Fibroblast of pulmonary artery (primary cell): ENCODE data around the gene PRSS27.

Source experiments
- DNase-seq: peaks from one replicate; pipeline ENCODE4 v3.0.0-alpha.2; 2010; ENCODE audit warnings: low read depth
- H3K4me3 ChIP-seq: replicated peaks from 2 replicates; pipeline ENCODE4 v1.5.1; 2011; ENCODE audit warnings: low read depth, mild to moderate bottlenecking, control low read depth, low read length, moderate library complexity
- TF ChIP-seq, protein P1 (sequence below): IDR thresholded peaks from 2 replicates; pipeline ENCODE4 v1.5.1; 2011; ENCODE audit warnings: mild to moderate bottlenecking, control low read depth, low read length, inconsistent platforms; ENCODE audit errors: missing control alignments

PRSS27 gene

DNA sequence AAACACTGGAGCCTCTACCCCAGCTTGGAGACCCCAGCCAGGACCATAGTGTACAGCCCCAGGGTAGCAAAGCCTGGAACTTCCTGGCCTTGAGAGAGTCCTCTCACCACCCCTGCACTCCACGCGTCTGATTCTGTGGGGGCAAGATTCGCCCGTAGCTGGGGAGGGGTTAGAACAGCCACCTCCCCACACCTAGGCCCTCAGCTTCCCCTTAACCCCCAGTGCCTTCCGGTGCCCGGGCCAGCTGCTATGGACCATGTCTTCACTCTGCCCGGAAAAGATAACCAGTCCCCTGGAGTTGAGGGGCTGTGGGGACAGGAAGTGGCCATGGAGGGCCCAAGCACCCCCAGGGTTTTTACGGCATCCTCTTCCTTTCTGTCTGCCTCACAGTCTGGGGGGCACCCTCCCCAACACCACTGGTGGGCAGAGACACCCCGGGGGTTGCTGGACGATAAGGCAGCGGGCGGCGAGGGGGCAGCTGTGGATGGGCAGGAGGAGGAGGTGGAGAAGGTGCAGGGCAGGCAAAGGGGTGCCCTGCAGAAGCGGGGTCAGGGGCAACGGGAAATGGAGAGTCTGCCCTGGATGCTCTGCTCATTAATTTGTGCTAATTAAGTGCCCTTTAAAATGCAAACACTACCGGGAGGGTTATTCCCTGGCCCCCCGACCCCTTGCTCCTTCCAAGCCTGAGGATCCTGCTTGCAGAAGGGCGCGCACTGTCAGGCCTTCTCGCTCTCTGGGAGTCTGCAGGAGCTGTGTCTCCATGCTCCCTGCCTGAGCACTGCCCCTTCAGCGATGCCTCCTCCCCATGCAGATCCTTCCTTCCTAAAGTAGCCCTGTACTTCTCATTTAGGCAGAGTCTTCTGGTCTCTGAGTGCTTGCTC is 2.4 kb downstream of the PRSS27 start:
- no peak overlapping the region for H3K4me3 ChIP-seq
- no peak for DNase-seq
- TF ChIP-seq, protein P1, sequence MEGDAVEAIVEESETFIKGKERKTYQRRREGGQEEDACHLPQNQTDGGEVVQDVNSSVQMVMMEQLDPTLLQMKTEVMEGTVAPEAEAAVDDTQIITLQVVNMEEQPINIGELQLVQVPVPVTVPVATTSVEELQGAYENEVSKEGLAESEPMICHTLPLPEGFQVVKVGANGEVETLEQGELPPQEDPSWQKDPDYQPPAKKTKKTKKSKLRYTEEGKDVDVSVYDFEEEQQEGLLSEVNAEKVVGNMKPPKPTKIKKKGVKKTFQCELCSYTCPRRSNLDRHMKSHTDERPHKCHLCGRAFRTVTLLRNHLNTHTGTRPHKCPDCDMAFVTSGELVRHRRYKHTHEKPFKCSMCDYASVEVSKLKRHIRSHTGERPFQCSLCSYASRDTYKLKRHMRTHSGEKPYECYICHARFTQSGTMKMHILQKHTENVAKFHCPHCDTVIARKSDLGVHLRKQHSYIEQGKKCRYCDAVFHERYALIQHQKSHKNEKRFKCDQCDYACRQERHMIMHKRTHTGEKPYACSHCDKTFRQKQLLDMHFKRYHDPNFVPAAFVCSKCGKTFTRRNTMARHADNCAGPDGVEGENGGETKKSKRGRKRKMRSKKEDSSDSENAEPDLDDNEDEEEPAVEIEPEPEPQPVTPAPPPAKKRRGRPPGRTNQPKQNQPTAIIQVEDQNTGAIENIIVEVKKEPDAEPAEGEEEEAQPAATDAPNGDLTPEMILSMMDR = no peak

- TF ChIP-seq, protein P1 = no peak
- no peak for DNase-seq
- no peak overlapping the region for H3K4me3 ChIP-seq
Observed at GRCh38 chr16:2716948-2717347, 3.1 kb downstream of the PRSS27 start.

DNA sequence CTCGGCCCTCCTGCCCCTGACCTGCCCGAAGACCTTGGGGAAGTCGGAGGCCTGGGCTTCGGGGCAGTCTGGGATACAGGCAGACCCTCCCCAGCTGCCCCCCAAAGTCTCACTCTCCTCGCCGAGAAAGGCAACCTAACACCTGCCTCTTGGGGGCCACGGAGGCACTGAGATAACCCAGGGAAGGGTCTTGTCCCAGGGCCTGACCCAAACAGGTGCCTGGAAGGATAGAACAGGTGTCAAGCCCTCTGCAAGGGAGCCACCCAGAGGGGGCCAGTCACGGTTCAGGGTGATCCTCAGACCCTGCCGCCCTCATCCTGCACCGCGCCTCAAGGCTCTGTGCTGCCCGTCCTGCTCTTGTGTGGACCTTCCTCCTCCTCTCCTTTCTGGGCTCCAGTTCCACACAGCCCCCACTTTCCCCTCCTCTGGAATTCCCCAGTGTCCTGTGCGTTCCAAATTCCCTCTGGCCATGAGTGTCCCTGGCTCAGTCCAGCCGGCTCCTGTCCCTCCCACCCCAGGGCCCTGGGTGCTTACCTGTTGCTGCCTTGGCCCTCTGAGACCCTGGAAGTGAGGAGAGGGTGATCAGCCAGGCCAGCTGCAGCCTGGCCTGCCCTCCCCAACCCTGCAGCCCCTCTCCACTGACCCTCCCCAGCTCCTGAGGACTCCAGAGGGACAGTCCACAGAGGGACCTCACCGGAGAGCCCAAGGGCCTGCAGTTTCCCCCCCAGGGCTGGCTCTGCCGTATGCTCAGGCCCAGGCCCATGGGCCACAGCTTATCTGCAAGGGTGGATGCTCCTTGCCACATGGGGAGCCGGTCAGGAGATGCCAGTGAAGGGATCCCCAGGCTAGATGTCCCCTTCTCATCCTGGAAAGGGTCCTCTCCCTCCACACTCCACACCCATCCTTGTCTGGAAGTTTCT is 3.8 kb downstream of the PRSS27 start:
- no peak overlapping the region for H3K4me3 ChIP-seq
- no peak for DNase-seq
- TF ChIP-seq, protein P1 = no peak

DNA sequence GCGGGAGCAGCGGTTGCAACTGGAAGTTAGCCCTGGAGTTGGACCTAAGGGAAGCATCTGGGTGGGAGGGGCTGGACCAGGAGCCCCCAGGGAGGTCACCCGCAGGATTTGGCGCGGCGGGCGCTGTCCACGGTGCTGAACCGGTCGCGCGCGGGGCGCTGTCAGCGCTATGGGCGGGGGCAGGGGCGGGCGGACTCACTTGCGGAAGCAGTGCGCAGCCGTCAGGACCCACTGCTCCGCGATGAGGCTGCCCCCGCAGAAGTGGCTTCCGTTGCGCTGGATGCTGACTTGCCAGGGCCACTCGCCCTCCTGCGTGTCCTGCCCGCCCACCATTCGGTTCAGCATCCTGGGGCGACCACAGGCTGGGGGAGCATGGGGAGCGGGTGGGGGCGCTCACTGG is 4.5 kb downstream of the PRSS27 start:
- no peak overlapping the region for H3K4me3 ChIP-seq
- peak; percentile 47 for DNase-seq
- TF ChIP-seq, protein P1 = no peak

GRCh38 chr16:2715064-2715463 is 5.0 kb downstream of the PRSS27 start:
- DNase-seq = no peak

GRCh38 chr16:2713985-2714774 is 5.8 kb downstream of the PRSS27 start:
- no peak overlapping the region for H3K4me3 ChIP-seq
- no peak for DNase-seq
- TF ChIP-seq, protein P1 = no peak

More at GRCh38 chr16:2715064-2715463, 5.0 kb downstream of the PRSS27 start:
- TF ChIP-seq, protein P1 = no peak
- no peak overlapping the region for H3K4me3 ChIP-seq
